NT2/D1 (cell line): ENCODE measurements around the gene FBXW11.

Experiments
- SUZ12 ChIP-seq: IDR thresholded peaks from 2 replicates; pipeline ENCODE4 v1.6.1; 2011; ENCODE audit not compliant: insufficient read length, insufficient read depth; ENCODE audit errors: extremely low read depth
- YY1 ChIP-seq: IDR thresholded peaks from 2 replicates; pipeline ENCODE4 v1.6.1; 2011; ENCODE audit not compliant: insufficient read length, insufficient read depth
- ZNF274 ChIP-seq: IDR thresholded peaks from 2 replicates; pipeline ENCODE4 v1.6.1; 2011; ENCODE audit warnings: mild to moderate bottlenecking, low read depth, low read length

DNA sequence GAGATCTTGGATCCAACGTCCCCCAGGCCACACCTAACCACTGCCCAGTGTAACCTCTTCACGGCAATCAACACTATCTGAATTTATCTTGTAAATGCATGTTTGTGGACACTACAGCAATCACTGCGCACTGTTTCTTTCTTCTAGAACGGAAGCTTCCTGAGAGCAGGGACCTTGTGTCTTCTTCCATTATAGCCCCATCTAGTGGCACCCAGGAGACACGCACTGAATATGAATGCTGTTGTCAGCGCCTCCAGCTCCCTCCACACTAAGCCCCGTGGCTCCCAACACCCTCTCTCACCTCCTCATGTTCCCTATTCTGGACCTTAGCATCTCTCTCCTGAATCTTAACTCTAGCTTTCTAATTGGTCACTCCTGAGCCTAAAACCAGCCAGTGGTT lies 148.1 kb downstream of the FBXW11 start:
- TF ChIP-seq SUZ12 (no peak), YY1 (no peak), ZNF274 (no peak)
